Erythroblast (primary cell): ENCODE results near the gene SLC47A2.

ENCODE experiments used
- GATA1 ChIP-seq: IDR thresholded peaks from 2 replicates; pipeline ENCODE4 v1.6.1; 2011; ENCODE audit warnings: low read depth, mild to moderate bottlenecking, control low read depth, low read length, moderate library complexity
- POLR2A ChIP-seq: IDR thresholded peaks from 2 replicates; pipeline ENCODE4 v1.6.1; 2011; ENCODE audit warnings: mild to moderate bottlenecking, low read length

DNA sequence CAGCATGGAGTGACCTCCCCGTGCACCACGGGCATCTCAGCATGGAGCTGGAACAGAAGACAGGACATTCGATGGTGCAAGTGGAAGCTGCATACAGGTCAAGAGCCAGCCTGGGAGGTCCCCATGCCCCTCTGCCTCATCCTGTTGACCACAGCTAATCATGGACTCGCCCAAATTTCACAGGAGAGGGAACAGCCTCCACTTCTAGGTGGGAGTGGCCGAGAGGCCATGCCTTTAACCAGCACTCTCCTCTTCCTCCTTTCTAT lies 3.8 kb upstream of the SLC47A2 start:
- TF ChIP-seq POLR2A (no peak), GATA1 (no peak)
